Esophagus squamous epithelium (tissue), 5 donors: Measurements from ENCODE around the gene MGAT5B. TPM values are rescaled to one million over a fixed set of nuclear protein-coding genes. Genes with fewer than 3 reads are reported as not detected.

ENCODE experiments used
- DNase-seq: peaks from one replicate; lab custom pipeline; 2025; lab: John Stamatoyannopoulos, UW
- H3K27ac ChIP-seq, 4 donors: fragments of 200-600 bp; sonication (generic); one replicate each; pipeline ENCODE4 v1.5.1; 2016 to 2019; ENCODE audit warnings: mild to moderate bottlenecking in 1 of 4
- H3K27me3 ChIP-seq, 4 donors: fragments of 200-600 bp; sonication (generic); 1 replicate in 3 of 4; 2 replicates in 1 of 4; pipeline versions ENCODE4 v1.5.1 to v1.6.0; 2017 to 2021; ENCODE audit warnings: antibody characterized with exemption in 1 of 4
- H3K36me3 ChIP-seq, 3 donors: fragments of 200-600 bp; sonication (generic); one replicate each; pipeline ENCODE4 v1.5.1; 2016 to 2019
- H3K4me1 ChIP-seq, 3 donors: fragments of 200-600 bp; sonication (generic); one replicate each; pipeline ENCODE4 v1.5.1; 2017 to 2019
- H3K4me3 ChIP-seq, 4 donors: fragments of 200-600 bp; sonication (generic); 1 replicate in 3 of 4; 2 replicates in 1 of 4; pipeline ENCODE4 v1.5.1; 2016 to 2019; ENCODE audit warnings: mild to moderate bottlenecking in 2 of 4, moderate library complexity in 1 of 4
- H3K9me3 ChIP-seq, 3 donors: fragments of 200-600 bp; sonication (generic); one replicate each; pipeline ENCODE4 v1.5.1; 2016 to 2019
- CTCF ChIP-seq, 6 experiments: fragments of 450-650 bp in 4 of 6; fragments of 200-600 bp in 2 of 6; sonication (generic) in 2 of 6; IDR thresholded peaks; one replicate each; pipeline ENCODE4 v1.5.1; 2016 to 2019; ENCODE audit warnings: antibody characterized with exemption in 6 of 6, mild to moderate bottlenecking in 4 of 6, moderate library complexity in 4 of 6
- POLR2A ChIP-seq, 4 donors: fragments of 450-650 bp; IDR thresholded peaks; one replicate each; pipeline ENCODE4 v1.6.1; 2017; ENCODE audit warnings: antibody characterized with exemption in 4 of 4, mild to moderate bottlenecking in 4 of 4, moderate library complexity in 3 of 4
- WGBS, 2 donors: methylation state at CpG; one replicate each; pipeline ENCODE4 v1.1.5; 2018; 5-methylcytosine and 5-hydroxymethylcytosine counted together
- intact Hi-C: fragments of 100-400 bp; cut with DNase I; formaldehyde crosslinking; loops from one replicate; pipeline ENCODE4 v1.15.0; 2022
- total RNA-seq, 4 donors: library from RNA; depleted of rRNA; stranded (reverse); fragments of >200 nt; gene quantifications; one replicate each; pipeline ENCODE4 v1.1.0, GENCODE V29; 2016
- donor health status: DM: yes; HTN: yes; CAD: no.

MGAT5B gene
- total RNA-seq, 4 donors from 2014 or later, result 1.3 TPM; not detected in 3

GRCh38 chr17:76912421-76913164 is 44.4 kb downstream of the MGAT5B start:
- no peaks in the 10 kb centered on the region for H3K4me1 ChIP-seq
- TF ChIP-seq CTCF (IDR thresholded peaks at IDR 0.05) (no peak), POLR2A (IDR thresholded peaks at IDR 0.05) (no peak)
- WGBS, 2 donors, result 83 to 85% methylated on average over 22 to 23 of the region's 28 CpGs
- no peaks in the 10 kb centered on the region for H3K36me3 ChIP-seq
- intact Hi-C loops, result no loop called here
- H3K9me3 ChIP-seq, result no peaks in the 10 kb centered on the region
- H3K27ac ChIP-seq, result no peak overlapping the region
- no peak for DNase-seq
- no peak overlapping the region for H3K4me3 ChIP-seq
- H3K27me3 ChIP-seq, result peaks cover 0 to 82% (median 0%) of the 10 kb centered on the region in 4 donors

DNA sequence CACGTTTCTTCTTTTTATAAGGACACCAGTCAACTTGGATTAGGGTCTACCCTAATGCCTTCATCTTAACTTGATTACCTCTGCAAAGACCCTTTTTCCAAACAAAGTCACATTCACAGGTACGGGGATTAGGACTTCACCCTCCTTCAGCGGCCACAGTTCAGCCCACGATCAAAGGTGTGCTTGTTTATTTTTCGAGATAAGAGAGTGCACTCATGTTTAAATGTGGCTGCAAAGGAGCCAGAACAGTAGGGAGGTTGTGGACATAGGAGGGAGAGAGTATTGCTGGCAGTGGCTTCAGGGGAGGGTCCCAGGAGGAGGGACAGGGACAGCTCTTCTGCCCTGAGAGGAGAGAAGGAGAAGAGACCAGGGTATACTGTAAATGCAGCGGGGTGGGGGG is 46.7 kb downstream of the MGAT5B start:
- H3K4me3 ChIP-seq, result no peak overlapping the region
- WGBS, 2 donors, result 40 to 46% methylated on average over 4 to 6 of the region's 6 CpGs

DNA sequence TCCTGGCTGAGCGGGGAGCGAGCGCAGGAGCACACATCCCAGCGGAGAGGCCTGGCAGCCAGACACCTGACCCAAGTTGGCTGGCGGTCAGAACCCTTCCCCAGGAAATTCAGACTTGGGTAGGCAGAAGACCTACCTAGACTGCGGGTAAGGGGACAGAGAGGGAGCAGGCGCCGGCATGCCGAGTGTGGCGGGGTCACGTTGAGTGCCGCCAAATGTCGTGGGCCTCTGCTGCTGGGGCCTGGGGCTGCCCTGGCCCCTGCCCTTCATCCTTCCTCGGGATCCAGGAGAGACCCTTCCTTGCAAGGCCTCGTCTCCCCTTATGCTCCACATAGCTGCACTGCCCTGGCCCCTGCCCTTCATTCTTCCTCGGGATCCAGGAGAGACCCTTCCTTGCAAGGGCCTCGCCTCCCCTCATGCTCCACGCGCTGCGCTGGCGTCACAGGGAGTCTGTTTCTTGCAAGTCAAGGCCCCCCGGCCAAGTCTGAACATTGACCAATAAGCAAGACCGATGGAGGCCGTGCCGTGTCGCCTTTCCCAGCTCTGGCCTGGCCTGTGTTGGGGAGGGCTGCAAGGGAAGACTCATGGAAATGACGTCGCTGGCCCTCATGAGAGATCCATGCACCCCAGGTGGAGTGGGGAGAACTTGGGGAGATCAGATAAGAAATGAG is 47.8 kb downstream of the MGAT5B start:
- Histone ChIP-seq H3K27ac (no peak overlapping the region), H3K36me3 (no peaks in the 10 kb centered on the region), H3K9me3 (no peaks in the 10 kb centered on the region), H3K4me1 (no peaks in the 10 kb centered on the region), H3K27me3 (peaks cover 0 to 90% (median 0%) of the 10 kb centered on the region in 4 donors), H3K4me3 (no peak overlapping the region)
- intact Hi-C loops, result no loop called here
- WGBS, 2 donors, result 76 to 89% methylated on average over 10 to 11 of the region's 28 CpGs
- TF ChIP-seq CTCF (IDR thresholded peaks at IDR 0.05), result no peak
- TF ChIP-seq POLR2A (IDR thresholded peaks at IDR 0.05), result no peak
- no peak for DNase-seq

More for the DNA sequence above, 46.7 kb downstream of the MGAT5B start:
- intact Hi-C loops, result no loop called here
- Histone ChIP-seq H3K27me3 (peaks cover 0 to 90% (median 0%) of the 10 kb centered on the region in 4 donors), H3K36me3 (no peaks in the 10 kb centered on the region), H3K4me1 (no peaks in the 10 kb centered on the region), H3K9me3 (no peaks in the 10 kb centered on the region), H3K27ac (no peak overlapping the region)
- no peak for TF ChIP-seq POLR2A (IDR thresholded peaks at IDR 0.05)
- TF ChIP-seq CTCF (IDR thresholded peaks at IDR 0.05), result no peak
- no peak for DNase-seq

DNA sequence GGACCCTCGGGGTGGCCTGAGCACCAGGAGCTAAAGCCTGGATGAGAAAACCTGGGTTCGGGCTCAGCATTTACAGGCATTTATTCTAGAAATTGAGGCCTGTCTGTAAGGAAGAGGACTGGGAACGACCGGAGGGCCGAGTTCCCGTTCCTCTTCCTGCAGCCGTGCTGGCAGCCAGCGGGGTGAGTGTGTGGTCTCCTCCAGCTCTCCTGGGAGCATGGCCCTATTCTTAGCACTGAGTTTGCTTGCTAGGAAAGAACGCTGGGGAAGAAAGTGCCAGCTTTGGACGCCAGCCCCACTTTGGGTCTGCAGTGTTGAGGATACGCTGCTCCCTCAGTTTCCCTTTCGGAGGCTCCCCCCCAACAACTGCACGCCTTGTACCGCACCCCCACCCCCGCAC is 49.6 kb downstream of the MGAT5B start:
- Histone ChIP-seq H3K4me3 (no peak overlapping the region), H3K27me3 (peaks cover 0 to 90% (median 0%) of the 10 kb centered on the region in 4 donors), H3K27ac (no peak overlapping the region), H3K9me3 (no peaks in the 10 kb centered on the region), H3K4me1 (no peaks in the 10 kb centered on the region), H3K36me3 (no peaks in the 10 kb centered on the region)
- no peak for TF ChIP-seq POLR2A (IDR thresholded peaks at IDR 0.05)
- TF ChIP-seq CTCF (IDR thresholded peaks at IDR 0.05), result no peak
- no peak for DNase-seq
- WGBS, 2 donors, result 79 to 87% methylated on average over 7 to 8 of the region's 15 CpGs
- intact Hi-C loops, result no loop called here

DNA sequence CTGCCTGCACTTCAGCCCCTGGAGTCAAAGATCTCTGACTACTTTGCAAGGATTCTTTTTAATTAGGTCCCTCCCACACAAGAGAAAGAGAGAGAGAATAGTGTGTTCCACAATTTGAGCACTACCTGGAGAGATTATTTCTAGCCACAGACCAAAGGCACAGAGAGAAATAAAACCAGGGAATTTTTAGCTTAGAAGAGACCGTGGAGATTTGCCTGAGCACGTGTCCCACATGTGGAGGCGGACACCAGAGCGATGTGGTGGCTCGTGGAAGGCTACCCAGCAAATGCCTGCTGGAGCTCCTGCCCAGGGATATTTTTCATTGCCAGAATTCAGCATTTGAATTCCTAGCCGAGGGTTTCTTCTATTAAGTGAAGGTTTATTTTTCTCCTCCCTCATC is 50.6 kb downstream of the MGAT5B start:
- Histone ChIP-seq H3K36me3 (no peaks in the 10 kb centered on the region), H3K4me1 (no peaks in the 10 kb centered on the region), H3K4me3 (no peak overlapping the region), H3K27me3 (peaks cover 0 to 90% (median 0%) of the 10 kb centered on the region in 4 donors), H3K9me3 (no peaks in the 10 kb centered on the region), H3K27ac (no peak overlapping the region)
- no peak for TF ChIP-seq POLR2A (IDR thresholded peaks at IDR 0.05)
- no peak for TF ChIP-seq CTCF (IDR thresholded peaks at IDR 0.05)
- WGBS, 2 donors, result 39 to 57% methylated on average over 6 of the region's 6 CpGs
- intact Hi-C loops, result no loop called here
- no peak for DNase-seq
